SKM-1 (cell line): Measurements from ENCODE around the gene SCFD2.
"Not testable (repeated sequence)": the region's sequence is repeated elsewhere in the genome, so short reads cannot be mapped to it uniquely, and the experiment has no call there.

Experiments used
- DNase-seq: peaks from one replicate; lab custom pipeline; 2025; ENCODE audit not compliant: unreplicated experiment; lab: John Stamatoyannopoulos, UW

The SCFD2 gene

DNA sequence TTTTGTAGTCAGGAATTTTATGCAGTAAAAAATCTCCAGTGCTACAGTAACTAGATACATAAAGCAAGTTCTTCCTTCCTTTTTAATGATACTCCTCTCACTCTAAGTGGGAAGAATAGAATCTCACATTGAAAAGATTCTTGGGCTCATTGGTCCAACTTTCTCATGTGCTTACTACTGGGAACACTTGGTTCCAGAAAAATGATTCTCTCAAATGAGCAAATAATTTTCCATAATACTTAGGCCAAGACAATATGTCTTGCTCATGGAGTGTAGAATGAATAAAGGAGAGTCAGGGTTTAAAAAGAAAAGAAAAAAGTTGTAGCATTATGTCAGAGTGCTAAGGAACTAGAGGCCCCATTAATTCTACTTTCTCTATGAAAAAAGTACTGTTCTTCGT lies 306.0 kb downstream of the SCFD2 start:
- DNase-seq = no peak

DNA sequence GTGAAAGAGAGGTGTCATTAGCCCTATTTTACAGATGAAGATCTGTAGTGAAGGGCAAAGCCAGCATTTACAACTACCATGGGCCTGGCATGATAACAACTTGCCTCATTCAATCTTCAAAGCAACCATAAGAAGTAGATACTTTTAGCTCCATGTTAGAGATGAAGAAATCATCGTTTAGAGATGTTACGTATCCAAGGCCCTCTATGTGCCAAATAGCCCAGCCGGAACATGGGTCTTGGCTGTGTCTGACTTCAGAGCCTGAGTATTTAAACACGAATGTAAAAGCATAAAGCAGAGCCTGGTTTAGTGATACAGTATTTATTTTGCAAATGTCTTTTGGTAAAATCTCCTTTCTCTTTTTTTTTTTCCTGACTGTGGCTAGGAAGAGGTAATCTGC lies 306.6 kb downstream of the SCFD2 start:
- DNase-seq = no peak

DNA sequence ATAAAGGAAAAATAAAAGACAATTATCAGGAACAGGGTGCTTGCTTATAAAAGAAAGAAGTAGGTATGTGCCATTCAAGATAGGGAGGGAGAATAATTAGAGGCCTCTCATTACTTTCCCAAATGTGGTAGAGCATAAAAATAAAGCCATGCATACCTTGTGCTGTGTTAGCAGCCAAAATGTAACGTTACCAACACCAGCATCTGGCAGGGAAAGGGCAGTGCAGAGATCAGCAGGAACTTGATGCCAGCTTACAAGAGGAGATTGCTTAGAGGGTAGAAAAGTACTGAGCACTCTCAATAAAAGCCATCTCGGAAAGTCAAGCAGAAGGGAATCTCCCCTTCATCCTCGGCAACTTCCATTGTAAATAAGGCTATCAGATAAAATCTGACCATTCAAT lies 308.2 kb downstream of the SCFD2 start:
- DNase-seq = no peak

DNA sequence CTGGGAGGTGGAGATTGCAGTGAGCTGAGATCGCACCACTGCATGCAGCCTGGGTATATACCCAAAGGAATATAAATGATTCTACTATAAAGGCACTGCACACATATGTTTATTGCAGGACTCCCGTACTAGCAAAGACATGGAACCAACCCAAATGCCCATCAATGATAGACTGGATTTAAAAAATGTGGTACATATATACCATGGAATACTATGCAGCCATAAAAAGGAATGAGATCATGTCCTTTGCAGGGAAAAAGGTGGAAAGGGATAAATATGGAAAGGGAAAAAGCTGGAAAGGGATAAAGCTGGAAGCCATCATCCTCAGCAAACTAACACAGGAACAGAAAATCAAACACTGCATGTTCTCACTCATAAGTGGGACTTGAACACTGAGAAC lies 308.8 kb downstream of the SCFD2 start:
- DNase-seq = not testable (repeated sequence)

DNA sequence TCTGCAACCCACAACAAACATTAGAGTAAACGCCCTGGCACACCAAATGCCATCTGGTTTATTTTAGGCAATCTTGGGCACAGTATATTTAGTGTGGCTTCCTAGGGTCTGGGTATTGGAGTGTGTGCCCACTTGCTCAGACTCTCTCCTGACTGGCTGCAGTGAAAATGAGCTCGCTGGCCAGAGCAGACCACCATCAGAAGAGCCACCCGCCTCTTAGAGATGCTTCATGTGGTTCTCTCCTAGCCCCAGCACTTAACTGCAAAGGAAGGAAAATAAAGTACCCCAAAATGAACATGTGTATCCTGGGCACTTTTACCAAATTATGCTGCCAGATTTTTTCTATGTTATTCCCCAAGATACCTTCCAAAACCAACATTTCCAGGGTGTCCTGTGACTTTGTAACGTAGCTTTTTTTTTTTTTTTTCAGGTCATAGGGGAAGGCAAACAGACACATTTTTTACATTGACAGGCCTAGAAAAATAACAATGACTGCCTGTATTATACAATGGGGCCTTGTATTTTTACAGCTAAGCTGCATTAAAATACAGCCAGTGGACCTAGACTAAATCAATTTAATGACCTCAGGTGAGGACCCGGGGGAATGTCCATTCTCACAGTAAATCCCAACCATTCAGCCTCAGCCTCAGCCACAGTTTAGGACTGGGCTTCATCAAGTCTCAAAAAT lies 310.0 kb downstream of the SCFD2 start:
- DNase-seq = no peak

DNA sequence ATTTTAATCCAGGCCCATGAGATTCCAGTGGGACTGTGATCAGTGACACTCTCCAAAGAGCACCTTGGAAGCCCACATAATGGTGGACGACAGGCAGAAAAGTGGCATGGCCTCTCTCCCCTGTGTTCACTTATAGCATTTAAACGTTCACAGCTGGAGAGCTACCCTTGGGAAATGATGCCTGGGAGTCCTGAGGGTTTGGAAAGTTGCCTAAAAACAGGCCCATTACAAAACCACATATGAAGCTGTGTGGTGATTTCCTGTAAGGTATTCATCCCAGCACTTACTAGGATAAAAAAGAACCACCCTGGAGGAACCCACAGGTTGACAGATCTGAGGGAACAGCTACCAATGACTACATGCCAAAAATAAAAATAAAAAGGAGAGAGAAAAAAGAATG lies 310.6 kb downstream of the SCFD2 start:
- no peak for DNase-seq

DNA sequence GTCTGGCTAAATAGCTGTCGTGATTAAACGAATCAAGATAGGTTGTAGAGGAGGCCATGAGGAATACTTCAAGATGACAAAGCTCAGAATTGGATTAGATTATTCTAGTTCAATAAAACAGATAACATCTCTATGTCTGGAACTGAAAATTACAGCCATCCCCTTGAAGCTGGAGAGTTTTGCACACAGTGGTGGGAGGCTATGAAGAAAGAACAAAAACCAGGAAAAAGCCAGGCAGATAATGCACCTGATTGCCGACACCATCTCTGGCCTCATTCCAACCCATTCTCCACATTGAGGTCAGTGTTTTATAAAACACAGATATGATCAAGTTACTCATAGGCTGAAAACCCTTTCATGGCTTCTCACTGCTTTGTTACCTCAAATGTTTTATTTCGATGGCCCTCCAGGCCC lies 315.5 kb downstream of the SCFD2 start:
- no peak for DNase-seq

DNA sequence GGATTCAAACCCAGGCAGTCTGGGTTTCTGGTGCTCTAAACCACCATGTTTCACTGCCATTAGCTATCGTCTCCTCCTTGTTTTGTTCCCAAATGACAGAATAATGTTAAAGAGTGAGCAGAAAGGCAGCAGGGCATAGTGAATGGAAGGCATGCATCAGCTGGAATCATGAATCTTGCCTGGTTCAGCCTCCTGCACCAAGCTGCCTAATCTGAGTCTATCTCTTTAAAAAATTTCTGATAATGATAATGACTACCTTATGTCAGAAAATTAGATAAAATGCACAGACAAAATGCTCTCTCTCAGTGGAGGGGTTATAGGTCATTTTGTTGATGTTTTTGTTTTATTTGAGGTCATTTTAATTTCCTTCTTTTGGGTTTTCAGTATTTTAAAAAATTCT lies 316.3 kb downstream of the SCFD2 start:
- DNase-seq = no peak

DNA sequence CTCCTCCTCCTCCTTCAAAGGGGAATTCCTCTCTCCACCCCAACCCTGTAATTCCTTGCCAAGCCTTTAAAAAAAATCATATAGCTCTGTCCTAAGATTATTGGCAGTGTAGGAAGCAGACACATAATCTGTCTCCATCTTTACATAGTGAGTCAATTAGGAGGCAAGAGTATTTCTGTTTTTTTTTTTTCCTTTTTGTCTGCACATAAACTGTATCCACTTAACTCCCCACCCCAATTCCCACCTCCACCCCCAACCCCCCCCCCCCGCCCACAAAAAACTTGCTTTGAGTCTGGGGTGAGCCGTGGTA lies 321.3 kb downstream of the SCFD2 start:
- no peak for DNase-seq

DNA sequence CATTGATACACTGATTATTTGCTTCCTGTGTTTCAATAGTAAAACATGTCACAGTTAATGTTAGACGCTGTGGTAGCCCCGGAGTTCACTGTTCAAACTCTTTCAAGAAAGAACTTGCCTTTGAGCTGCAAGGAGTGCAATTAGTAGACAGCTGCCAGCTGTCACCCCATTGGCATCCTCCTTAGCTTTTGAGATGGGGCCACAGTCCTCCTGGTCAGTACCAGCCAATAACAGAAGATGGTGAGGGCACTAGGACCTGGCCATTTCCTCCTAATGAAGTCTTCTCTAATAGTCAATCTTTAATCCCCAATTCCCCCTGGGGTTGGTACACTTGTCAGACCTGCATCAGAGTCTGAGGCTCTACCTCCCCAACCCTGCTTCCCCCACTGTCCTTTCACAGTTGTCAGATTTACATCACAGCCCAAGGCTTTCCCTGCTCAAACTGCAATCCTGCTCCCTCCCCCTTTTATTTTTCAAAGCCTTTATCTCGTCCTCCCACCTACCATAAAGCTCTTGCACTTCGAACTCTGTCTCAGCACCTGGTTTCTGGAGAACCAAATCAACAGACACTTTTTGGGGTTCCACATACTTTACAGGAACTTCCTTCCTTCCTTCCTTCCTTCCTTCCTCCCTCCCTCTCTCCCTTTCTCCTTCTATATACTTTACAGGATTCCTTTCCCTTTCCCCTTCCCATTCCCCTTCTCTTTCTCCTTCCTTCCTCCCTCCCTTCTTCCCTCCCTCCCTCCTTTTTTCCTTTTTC lies 321.8 kb downstream of the SCFD2 start:
- DNase-seq = no peak

DNA sequence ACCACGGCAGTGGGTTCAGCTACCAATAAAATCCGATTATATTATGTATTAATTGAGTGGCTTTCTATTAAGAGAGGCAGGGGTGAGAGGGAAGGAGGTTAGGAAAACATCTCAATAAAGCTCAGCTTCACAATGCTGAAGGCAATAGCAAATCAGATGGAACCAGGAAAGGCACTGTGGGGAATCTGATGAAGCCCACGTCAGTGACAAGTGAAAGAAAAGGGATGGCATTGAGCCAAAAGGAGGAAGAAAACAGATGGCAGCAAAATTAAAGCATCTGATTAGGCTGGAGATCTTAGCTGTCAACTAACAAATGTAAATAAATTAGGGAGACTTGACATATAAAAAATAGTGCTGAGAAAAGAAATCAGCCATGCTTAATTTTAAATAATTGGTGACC lies 322.8 kb downstream of the SCFD2 start:
- no peak for DNase-seq

DNA sequence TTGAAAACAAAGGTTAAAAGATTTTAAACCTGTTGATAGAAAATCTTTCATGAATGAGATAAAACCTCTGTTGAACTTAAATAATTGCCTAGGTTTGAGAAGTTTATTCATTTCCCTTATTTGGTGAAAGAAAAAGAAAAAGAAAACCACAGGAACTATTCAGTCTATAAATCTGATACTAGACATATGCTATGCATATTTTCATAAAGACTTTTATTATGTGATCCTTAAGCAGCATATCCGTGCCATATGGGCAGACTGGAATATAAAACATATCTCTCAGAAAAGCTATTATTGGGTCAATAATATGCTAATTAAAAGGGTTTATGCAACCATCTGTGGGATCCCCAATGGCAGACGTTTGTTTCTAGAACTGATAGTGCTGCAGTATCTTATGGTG lies 325.0 kb downstream of the SCFD2 start:
- no peak for DNase-seq

DNA sequence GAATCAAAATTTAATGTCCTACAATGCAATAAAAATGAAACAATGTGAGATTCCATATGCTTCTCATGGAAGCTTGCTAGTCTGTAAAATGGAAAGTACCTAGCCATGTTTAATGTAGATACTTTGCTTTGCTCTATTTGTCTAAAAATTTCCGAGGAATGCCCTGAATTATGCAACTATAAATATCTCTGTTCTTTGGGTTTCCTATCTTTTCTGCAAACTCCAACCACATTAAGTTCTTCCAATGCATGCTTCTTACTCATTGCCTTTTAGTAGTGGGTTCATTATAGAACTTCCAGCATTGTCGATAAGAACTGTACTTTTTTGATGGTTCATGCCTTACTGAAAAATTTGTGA lies 325.4 kb downstream of the SCFD2 start:
- no peak for DNase-seq

DNA sequence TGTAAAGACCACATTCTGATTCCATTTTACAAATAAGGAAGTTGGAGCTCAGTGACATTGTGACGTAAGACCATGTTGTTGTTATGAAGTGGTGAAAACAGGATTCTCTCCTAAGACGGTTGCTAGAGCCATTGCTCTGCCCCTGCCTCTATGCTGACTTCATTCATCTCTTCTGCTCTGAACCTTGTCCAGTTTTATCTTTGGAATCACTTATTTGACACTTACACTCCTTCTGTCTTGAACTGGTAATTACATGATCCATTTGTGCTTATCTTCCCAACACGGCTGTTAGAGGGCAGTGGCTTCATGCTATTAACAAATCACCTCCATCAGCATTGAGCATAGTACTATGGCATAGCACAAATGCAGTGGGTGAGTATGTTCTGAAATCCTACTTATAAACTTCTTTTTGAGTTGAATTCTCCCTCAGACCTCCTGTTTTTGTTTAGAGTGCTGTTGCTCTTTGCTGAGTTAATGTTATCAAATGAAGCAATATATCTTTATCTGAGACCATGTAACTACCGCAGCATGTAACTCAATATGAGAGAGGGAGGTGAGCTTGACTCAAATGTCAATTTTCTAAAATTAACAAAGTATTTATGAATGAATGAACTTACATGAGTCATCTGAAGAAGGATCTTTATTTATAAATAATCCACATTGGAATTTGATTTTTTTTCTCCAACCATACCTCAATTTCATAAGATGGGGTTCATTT lies 326.0 kb downstream of the SCFD2 start:
- peak; percentile 50 for DNase-seq

DNA sequence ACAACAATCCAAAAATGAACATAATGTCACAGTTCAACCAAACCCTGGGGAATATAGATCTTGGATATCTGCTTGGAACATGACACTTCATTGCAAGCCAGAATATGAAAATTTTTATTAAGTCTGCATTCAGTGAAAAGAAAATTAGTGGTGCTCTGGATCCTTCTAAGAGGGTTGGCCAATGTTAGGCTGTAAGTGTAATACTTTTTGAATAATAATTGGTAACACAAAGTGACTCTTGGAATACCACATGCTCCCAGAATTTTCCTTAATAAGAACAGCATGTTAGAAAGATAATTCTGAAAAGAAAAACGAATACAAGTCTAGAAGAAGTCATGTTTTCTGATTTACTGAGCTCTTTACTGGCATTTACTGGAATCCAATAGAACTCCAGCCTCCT lies 328.0 kb downstream of the SCFD2 start:
- no peak for DNase-seq

DNA sequence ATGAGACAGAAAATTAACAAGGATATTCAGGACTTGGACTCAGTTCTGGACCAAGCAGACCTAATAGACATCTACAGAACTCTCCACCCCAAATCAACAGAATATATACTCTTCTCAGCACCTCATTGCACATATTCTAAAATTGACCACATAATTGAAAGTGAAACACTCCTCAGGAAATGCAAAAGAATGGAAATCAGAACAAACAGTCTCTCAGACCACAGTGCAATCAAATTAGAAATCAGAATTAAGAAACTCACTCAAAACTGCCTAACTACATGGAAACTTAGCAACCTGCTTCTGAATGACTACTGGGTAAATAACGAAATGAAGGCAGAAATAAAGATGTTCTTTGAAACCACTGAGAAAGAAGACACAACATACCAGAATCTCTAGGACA lies 333.0 kb downstream of the SCFD2 start:
- not testable (repeated sequence) for DNase-seq

DNA sequence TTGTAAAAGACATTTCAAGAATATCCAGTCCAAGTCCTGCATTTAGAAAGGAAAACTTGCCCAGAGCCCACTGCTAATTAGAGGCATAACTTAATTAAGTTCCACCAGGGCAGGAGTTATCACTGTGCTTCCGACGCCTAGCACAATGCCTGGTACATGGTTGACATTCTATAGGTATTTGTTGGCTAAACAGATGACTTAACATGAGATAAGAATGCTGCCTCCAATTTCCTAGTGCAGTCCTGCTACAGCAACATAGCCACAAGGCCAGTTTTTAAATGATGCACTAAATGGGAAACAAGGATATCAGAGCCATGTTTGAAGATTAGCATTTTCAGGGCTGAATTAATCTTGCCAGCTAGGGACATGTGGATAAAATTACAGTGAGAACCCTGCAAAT lies 339.6 kb downstream of the SCFD2 start:
- DNase-seq = no peak

DNA sequence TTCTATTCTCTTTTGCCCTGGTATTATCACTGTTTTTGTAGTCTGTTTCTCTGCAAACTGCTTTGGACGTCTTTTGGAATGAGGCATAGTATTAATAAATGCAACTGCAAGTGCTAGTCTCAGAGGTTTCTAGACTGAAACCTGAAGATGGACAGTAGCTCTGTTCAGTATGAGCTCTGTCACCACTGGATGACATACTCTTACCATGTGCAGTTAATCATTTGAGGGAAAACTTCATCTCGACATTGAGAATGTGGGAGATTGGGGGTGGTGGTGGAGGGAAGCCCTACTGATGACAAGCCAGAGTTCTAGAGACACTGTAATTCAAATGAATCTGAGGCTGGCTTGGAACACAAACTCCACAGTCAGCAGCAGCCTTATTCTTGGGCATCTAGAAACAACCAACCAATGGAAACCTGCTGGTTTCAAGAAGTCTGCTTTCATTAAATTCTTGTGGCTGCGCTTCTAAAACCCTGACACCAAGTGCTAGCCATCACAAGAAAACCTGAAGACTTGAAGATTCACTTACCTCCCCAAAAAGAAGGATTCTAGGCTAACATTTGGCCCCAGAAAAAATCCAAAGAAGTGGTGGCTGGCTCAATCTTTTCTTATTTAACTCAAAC lies 342.1 kb downstream of the SCFD2 start:
- DNase-seq = no peak

DNA sequence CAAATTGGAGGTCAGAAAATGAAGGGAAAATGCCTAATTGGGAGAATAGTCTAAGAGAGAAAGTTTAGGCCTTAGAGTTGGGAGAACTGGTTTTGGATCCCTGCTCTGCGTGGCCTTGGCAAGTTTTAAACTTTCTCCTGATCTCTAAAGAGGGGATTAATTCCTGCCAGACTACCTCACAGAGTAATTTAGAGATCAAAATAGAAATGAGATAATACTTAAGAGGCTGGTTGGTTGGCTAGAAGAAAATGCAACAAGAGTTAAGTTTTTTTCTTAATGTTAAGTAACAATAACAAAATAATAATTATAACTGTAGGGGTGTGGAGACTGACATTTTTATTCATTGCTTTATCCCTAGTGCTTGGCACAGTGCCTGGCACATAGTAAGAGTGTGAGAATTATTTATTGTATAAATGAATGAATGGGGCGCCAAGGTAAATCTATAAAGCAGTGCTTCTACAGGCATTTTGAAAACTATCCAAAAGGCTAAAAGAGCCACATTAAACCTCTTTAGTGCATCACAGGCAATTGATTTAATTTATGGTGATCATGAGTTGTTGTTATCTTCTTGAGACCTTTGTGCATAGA lies 343.3 kb downstream of the SCFD2 start:
- no peak for DNase-seq

DNA sequence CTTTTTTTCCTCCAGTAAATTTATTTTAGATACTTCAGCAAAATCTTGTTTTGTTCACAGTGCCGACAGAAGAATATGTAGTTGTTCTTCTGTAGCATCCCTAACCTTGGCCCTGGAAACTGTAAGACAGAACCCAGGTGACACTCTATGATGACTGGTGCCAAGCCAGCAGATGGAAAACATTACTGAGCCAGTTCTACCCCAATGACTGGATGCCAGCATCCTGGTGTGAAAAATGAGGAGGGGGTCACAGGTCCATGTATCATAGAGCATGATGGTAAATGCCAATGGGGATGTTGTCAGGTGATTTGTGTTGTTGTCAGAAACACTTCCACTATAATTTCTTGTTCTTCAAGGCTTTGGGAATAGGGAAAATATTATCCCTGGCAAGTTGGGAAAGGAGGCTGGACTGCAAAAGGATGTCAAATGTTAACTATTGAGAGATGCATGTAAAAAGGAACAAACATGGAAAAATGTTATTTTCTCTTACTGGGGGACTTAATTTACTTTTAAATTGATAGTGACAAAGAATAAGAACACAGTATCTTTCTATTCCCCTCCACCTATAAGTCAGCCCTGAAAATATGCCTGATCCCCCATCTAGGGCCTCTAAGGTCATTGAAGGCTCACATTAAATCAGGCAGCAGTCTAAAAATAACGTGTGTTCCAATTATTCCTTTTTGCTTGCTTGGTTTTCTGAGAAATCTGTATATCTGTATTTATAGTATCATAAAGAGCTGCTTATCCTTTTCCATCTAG lies 343.9 kb downstream of the SCFD2 start:
- DNase-seq = no peak
